Progenitor cell of endocrine pancreas (in vitro differentiated cells): ENCODE results near the gene OVCH2. TPM values are rescaled to one million over a fixed set of nuclear protein-coding genes. Genes with fewer than 3 reads are reported as not detected.

Source experiments
- DNase-seq: peaks from one replicate; pipeline ENCODE4 v3.0.0; 2021; ENCODE audit warnings: low spot score; ENCODE audit not compliant: unreplicated experiment
- H3K27ac Mint-ChIP-seq: 2 replicates; pipeline ENCODE4 v1.8.0; 2021; ENCODE audit warnings: mild to moderate bottlenecking, moderate library complexity, mixed read lengths
- H3K27me3 Mint-ChIP-seq: 2 replicates; pipeline ENCODE4 v1.8.0; 2021; ENCODE audit warnings: mixed read lengths
- H3K36me3 Mint-ChIP-seq: 2 replicates; pipeline ENCODE4 v1.8.0; 2022; ENCODE audit warnings: mixed read lengths; ENCODE audit not compliant: insufficient read depth
- H3K4me1 Mint-ChIP-seq: 2 replicates; pipeline ENCODE4 v1.8.0; 2021; ENCODE audit warnings: low read depth, mixed read lengths
- H3K4me3 Mint-ChIP-seq: 2 replicates; pipeline ENCODE4 v1.8.0; 2021; ENCODE audit warnings: low read depth, mild to moderate bottlenecking, moderate library complexity, mixed read lengths
- H3K9me3 Mint-ChIP-seq: 2 replicates; pipeline ENCODE4 v1.8.0; 2021; ENCODE audit warnings: low read depth, mixed read lengths
- CTCF ChIP-seq: fragments of 200-600 bp; sonication (generic); IDR thresholded peaks from one replicate; pipeline ENCODE4 v1.5.0; 2021; ENCODE audit warnings: antibody characterized with exemption, mild to moderate bottlenecking; ENCODE audit not compliant: unreplicated experiment
- total RNA-seq: library from RNA; stranded (reverse); gene quantifications from 2 replicates; pipeline ENCODE4 v1.2.1, GENCODE V29; 2021

OVCH2 gene
- total RNA-seq, 1 donor from 2014 or later, result not detected

- DNase-seq, result no peak
- H3K36me3 Mint-ChIP-seq, result no peaks in the 10 kb centered on the region
- H3K4me3 Mint-ChIP-seq, result no peak overlapping the region
- peaks cover 11% of the 10 kb centered on the region for H3K4me1 Mint-ChIP-seq
- H3K27me3 Mint-ChIP-seq, result peaks cover 12% of the 10 kb centered on the region
- H3K27ac Mint-ChIP-seq, result no peak overlapping the region
- no peaks in the 10 kb centered on the region for H3K9me3 Mint-ChIP-seq
- no peak for TF ChIP-seq CTCF
Observed at GRCh38 chr11:7694235-7694634, 12.0 kb downstream of the OVCH2 start.

- TF ChIP-seq CTCF, result no peak
- Mint-ChIP-seq H3K4me1 (peaks cover 11% of the 10 kb centered on the region), H3K9me3 (no peaks in the 10 kb centered on the region), H3K27ac (no peak overlapping the region), H3K36me3 (no peaks in the 10 kb centered on the region), H3K4me3 (no peak overlapping the region), H3K27me3 (peaks cover 9% of the 10 kb centered on the region)
- DNase-seq, result no peak
Observed at GRCh38 chr11:7692426-7692825, 13.9 kb downstream of the OVCH2 start.

GRCh38 chr11:7691759-7692350 lies 14.4 kb downstream of the OVCH2 start:
- peaks cover 7% of the 10 kb centered on the region for H3K27me3 Mint-ChIP-seq
- H3K9me3 Mint-ChIP-seq, result no peaks in the 10 kb centered on the region
- H3K36me3 Mint-ChIP-seq, result no peaks in the 10 kb centered on the region
- no peak overlapping the region for H3K27ac Mint-ChIP-seq
- no peak for DNase-seq
- TF ChIP-seq CTCF, result no peak
- no peak overlapping the region for H3K4me3 Mint-ChIP-seq
- peaks cover 11% of the 10 kb centered on the region for H3K4me1 Mint-ChIP-seq

GRCh38 chr11:7690648-7691047 lies 15.6 kb downstream of the OVCH2 start:
- H3K4me3 Mint-ChIP-seq, result no peak overlapping the region
- no peak overlapping the region for H3K27ac Mint-ChIP-seq
- TF ChIP-seq CTCF, result peak; percentile 27
- H3K9me3 Mint-ChIP-seq, result no peaks in the 10 kb centered on the region
- H3K36me3 Mint-ChIP-seq, result no peaks in the 10 kb centered on the region
- H3K27me3 Mint-ChIP-seq, result peaks cover 7% of the 10 kb centered on the region
- DNase-seq, result no peak
- H3K4me1 Mint-ChIP-seq, result peaks cover 11% of the 10 kb centered on the region

GRCh38 chr11:7689239-7689638 lies 17.0 kb downstream of the OVCH2 start:
- Mint-ChIP-seq H3K27ac (no peak overlapping the region), H3K36me3 (no peaks in the 10 kb centered on the region), H3K9me3 (no peaks in the 10 kb centered on the region), H3K27me3 (peaks cover 7% of the 10 kb centered on the region), H3K4me3 (no peak overlapping the region), H3K4me1 (peaks cover 11% of the 10 kb centered on the region)
- DNase-seq, result no peak
- no peak for TF ChIP-seq CTCF
